CD4-positive, alpha-beta T cell treated with Interleukin-15 for 1 hour (primary cell): ENCODE results near the gene NBL1.
A peak's percentile ranks its signal among the peaks of the same experiment; 100 is the strongest.

Experiments used
- DNase-seq: peaks from one replicate; pipeline ENCODE4 v3.0.0-alpha.2; 2020

NBL1 gene

GRCh38 chr1:19643602-19644394 is at the start of gene NBL1:
NBL1 (plus strand) TSS chr1:19644311; CDS start chr1:19655031, 10,720 bp downstream.
- DNase-seq: peak; percentile 70

GRCh38 chr1:19596065-19596713 is 47.9 kb upstream of the NBL1 start:
- no peak for DNase-seq

- peak; percentile 99 for DNase-seq
Observed at GRCh38 chr1:19596714-19597495, 47.2 kb upstream of the NBL1 start.

- peak; percentile 65 for DNase-seq
Observed at GRCh38 chr1:19597496-19598309, 46.4 kb upstream of the NBL1 start.

- DNase-seq: no peak
Observed at GRCh38 chr1:19599810-19600209, 44.3 kb upstream of the NBL1 start.

- DNase-seq: no peak
Observed at GRCh38 chr1:19602486-19602885, 41.6 kb upstream of the NBL1 start.

GRCh38 chr1:19605967-19606366 is 38.1 kb upstream of the NBL1 start:
- DNase-seq: no peak

GRCh38 chr1:19606817-19607642 is 37.1 kb upstream of the NBL1 start:
- DNase-seq: no peak

GRCh38 chr1:19608232-19608631 is 35.9 kb upstream of the NBL1 start:
- no peak for DNase-seq

GRCh38 chr1:19610282-19610981 is 33.7 kb upstream of the NBL1 start:
- no peak for DNase-seq

- DNase-seq: no peak
Observed at GRCh38 chr1:19612530-19612929, 31.6 kb upstream of the NBL1 start.

- DNase-seq: no peak
Observed at GRCh38 chr1:19613171-19613703, 30.9 kb upstream of the NBL1 start.

- DNase-seq: no peak
Observed at GRCh38 chr1:19615438-19615837, 28.7 kb upstream of the NBL1 start.

GRCh38 chr1:19616489-19616888 is 27.6 kb upstream of the NBL1 start:
- no peak for DNase-seq

GRCh38 chr1:19617376-19617775 is 26.7 kb upstream of the NBL1 start:
- DNase-seq: no peak

GRCh38 chr1:19618428-19618827 is 25.7 kb upstream of the NBL1 start:
- no peak for DNase-seq

GRCh38 chr1:19619697-19620384 is 24.3 kb upstream of the NBL1 start:
- no peak for DNase-seq

- DNase-seq: no peak
Observed at GRCh38 chr1:19620786-19621185, 23.3 kb upstream of the NBL1 start.

- DNase-seq: no peak
Observed at GRCh38 chr1:19621274-19621950, 22.7 kb upstream of the NBL1 start.

GRCh38 chr1:19622204-19622603 is 21.9 kb upstream of the NBL1 start:
- no peak for DNase-seq
